Kidney (tissue), 14 donors: ENCODE measurements around the gene ARHGAP23. TPM values are rescaled to one million over a fixed set of nuclear protein-coding genes. Genes with fewer than 3 reads are reported as not detected.
A peak's percentile ranks its signal among the peaks of the same experiment; 100 is the strongest.

Experiments used
- DNase-seq, 5 donors: peaks; one replicate each; pipeline ENCODE4 v3.0.0-alpha.2; 2013 to 2020
- FAIRE-seq: peaks from 2 replicates; lab custom pipeline; 2012; peaks lifted over from hg19 to GRCh38; lab: Jason Lieb, UNC
- H3K27ac ChIP-seq, 2 donors: one replicate each; pipeline ENCODE4 v1.7.0; 2013; ENCODE audit warnings: low read depth in 2 of 2, low read length in 2 of 2, inconsistent platforms in 1 of 2
- H3K27me3 ChIP-seq: one replicate; pipeline ENCODE4 v1.7.1; 2013; ENCODE audit warnings: low read length, inconsistent platforms; ENCODE audit not compliant: control insufficient read depth, insufficient read depth
- H3K36me3 ChIP-seq, 3 donors: one replicate each; pipeline versions ENCODE4 v1.7.0 to v1.7.1; 2013; ENCODE audit warnings: low read length in 3 of 3, control low read depth in 1 of 3, inconsistent platforms in 1 of 3; ENCODE audit not compliant: insufficient read depth in 3 of 3, control insufficient read depth in 2 of 3
- H3K4me1 ChIP-seq, 3 donors: one replicate each; pipeline versions ENCODE4 v1.7.0 to v1.7.1; 2013; ENCODE audit warnings: low read length in 3 of 3, inconsistent platforms in 1 of 3, low read depth in 1 of 3; ENCODE audit not compliant: control insufficient read depth in 2 of 3, insufficient read depth in 2 of 3
- H3K4me3 ChIP-seq, 3 donors: one replicate each; pipeline versions ENCODE4 v1.7.0 to v1.8.1; 2013; ENCODE audit warnings: low read length in 3 of 3, control low read depth in 1 of 3, inconsistent platforms in 1 of 3
- H3K9ac ChIP-seq, 3 donors: one replicate each; pipeline versions ENCODE4 v1.7.0 to v1.7.1; 2013; ENCODE audit warnings: low read length in 3 of 3, control low read depth in 1 of 3, inconsistent platforms in 1 of 3
- H3K9me3 ChIP-seq, 3 donors: one replicate each; pipeline versions ENCODE4 v1.7.0 to v1.7.1; 2013; ENCODE audit warnings: low read length in 3 of 3, control low read depth in 1 of 3, inconsistent platforms in 1 of 3; ENCODE audit not compliant: control insufficient read depth in 2 of 3, insufficient read depth in 1 of 3
- intact Hi-C: fragments of 100-400 bp; cut with DNase I; formaldehyde crosslinking; loops from one replicate; pipeline ENCODE4 v1.11.1; 2022
- polyA plus RNA-seq: library from polyadenylated mRNA; stranded (reverse); fragments of 350-450 nt; fragmentation: Illumina TruSeq; extraction: RNeasy Lipid Tissue Mini Kit (QIAGEN cat#74804); gene quantifications from one replicate; pipeline ENCODE4 v1.2.3, GENCODE V29; 2014; ENCODE audit warnings: low read depth, low replicate concordance; ENCODE audit not compliant: insufficient read depth
- total RNA-seq: library from RNA; stranded (reverse); fragmentation: NEBNext Ultra II Directional; extraction: Animal tissue kit (Norgen Biotek cat#: 25700); gene quantifications from one replicate; pipeline ENCODE4 v1.2.1, GENCODE V29; 2021
- TF ChIP-seq, protein P1 (sequence below): IDR thresholded peaks from 3 replicates; pipeline ENCODE4 v1.5.1; 2012; ENCODE audit warnings: mild to moderate bottlenecking, moderate library complexity, borderline replicate concordance; ENCODE audit not compliant: insufficient read depth; ENCODE audit errors: extremely low read depth
- donor health status: control.
- donor health status: control.
- donor health status: control.
- donor health status: control.
- donor health status: control.
- donor health status: DM: yes; HTN: yes; CAD: no.
- donor health status: Normal renal cell carcinoma (clear cell type).

The ARHGAP23 gene
- total and polyA plus RNA-seq, 2 donors from 2014 or later: 7.6 to 53.8 TPM

DNA sequence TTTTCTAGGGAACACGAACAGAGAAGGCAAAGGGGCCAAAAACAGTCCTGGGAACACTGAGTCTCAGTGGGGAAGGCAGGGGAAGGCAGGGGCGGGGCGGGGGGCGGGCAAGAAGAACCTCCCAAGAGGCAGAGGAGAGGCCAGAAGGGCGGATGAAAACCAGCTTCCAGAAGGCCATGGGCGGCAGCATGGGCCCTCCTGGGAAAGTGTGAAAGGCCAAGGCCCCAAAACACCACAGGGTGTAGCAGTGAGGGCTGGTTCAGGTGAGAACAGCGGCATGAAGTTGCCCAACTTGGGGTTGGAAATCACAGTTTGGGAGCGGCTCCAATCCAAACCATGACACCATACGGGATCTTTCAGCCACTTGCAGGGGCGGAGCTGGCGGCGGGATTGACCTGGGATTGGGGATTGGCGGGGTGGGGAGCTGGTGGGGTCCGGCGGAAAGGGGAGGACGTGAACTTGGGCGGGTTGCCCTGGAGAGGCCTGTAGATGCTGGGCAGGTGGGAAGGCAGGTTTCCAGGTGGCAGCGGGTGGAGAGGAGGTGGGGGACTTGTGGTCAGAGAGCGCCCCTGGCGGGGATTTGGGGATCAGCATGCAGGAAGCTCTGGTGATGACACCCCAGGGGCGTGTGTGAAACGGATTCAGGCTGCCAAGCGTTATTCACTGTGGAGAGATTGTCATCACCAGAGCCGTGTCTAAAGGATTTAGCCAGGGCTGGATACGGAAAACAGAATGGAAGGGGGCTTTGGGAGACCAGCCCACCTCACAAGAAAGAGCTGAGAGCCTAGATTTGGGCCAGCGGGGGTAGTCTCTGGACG lies 80.9 kb downstream of the ARHGAP23 start:
- H3K4me3 ChIP-seq: peak overlapping the region in 1 of 3 donors; percentile 6
- no peaks in the 10 kb centered on the region for H3K9me3 ChIP-seq
- TF ChIP-seq, protein P1, sequence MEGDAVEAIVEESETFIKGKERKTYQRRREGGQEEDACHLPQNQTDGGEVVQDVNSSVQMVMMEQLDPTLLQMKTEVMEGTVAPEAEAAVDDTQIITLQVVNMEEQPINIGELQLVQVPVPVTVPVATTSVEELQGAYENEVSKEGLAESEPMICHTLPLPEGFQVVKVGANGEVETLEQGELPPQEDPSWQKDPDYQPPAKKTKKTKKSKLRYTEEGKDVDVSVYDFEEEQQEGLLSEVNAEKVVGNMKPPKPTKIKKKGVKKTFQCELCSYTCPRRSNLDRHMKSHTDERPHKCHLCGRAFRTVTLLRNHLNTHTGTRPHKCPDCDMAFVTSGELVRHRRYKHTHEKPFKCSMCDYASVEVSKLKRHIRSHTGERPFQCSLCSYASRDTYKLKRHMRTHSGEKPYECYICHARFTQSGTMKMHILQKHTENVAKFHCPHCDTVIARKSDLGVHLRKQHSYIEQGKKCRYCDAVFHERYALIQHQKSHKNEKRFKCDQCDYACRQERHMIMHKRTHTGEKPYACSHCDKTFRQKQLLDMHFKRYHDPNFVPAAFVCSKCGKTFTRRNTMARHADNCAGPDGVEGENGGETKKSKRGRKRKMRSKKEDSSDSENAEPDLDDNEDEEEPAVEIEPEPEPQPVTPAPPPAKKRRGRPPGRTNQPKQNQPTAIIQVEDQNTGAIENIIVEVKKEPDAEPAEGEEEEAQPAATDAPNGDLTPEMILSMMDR: peak; percentile 48
- no peak overlapping the region for H3K27ac ChIP-seq
- H3K27me3 ChIP-seq: no peaks in the 10 kb centered on the region
- H3K9ac ChIP-seq: no peak overlapping the region
- intact Hi-C loops: no loop called here
- FAIRE-seq (no peak), DNase-seq (peak; percentile 89 to 94 (median 93))
- no peaks in the 10 kb centered on the region for H3K4me1 ChIP-seq
- no peaks in the 10 kb centered on the region for H3K36me3 ChIP-seq

DNA sequence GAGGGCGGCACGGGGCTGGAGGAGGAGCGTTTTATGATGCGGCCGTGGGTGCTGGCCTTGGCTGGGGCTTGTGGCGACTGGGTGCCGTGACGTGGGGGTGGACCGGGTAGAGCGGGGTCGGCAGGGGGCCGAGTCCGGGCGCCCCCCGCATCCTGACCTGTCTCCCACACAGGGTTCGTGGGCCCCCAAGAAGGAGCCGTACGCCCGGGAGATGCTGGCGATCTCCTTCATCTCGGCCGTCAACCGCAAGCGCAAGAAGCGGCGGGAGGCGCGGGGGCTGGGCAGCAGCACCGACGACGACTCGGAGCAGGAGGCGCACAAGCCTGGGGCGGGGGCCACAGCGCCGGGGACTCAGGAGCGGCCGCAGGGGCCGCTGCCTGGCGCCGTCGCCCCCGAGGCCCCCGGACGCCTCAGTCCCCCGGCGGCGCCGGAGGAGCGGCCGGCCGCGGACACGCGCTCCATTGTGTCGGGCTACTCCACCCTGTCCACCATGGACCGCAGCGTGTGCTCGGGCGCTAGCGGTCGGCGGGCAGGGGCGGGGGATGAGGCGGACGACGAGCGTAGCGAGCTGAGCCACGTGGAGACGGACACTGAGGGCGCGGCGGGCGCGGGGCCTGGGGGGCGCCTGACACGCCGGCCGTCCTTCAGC lies 81.6 kb downstream of the ARHGAP23 start:
- intact Hi-C loops: no loop called here
- Histone ChIP-seq H3K4me3 (no peak overlapping the region), H3K36me3 (no peaks in the 10 kb centered on the region), H3K27me3 (no peaks in the 10 kb centered on the region), H3K4me1 (no peaks in the 10 kb centered on the region), H3K9me3 (no peaks in the 10 kb centered on the region), H3K9ac (no peak overlapping the region), H3K27ac (no peak overlapping the region)
- DNase-seq (peak in 4 of 5 donors; percentile 18 to 73 (median 66)), FAIRE-seq (no peak)
- TF ChIP-seq, protein P1: no peak

DNA sequence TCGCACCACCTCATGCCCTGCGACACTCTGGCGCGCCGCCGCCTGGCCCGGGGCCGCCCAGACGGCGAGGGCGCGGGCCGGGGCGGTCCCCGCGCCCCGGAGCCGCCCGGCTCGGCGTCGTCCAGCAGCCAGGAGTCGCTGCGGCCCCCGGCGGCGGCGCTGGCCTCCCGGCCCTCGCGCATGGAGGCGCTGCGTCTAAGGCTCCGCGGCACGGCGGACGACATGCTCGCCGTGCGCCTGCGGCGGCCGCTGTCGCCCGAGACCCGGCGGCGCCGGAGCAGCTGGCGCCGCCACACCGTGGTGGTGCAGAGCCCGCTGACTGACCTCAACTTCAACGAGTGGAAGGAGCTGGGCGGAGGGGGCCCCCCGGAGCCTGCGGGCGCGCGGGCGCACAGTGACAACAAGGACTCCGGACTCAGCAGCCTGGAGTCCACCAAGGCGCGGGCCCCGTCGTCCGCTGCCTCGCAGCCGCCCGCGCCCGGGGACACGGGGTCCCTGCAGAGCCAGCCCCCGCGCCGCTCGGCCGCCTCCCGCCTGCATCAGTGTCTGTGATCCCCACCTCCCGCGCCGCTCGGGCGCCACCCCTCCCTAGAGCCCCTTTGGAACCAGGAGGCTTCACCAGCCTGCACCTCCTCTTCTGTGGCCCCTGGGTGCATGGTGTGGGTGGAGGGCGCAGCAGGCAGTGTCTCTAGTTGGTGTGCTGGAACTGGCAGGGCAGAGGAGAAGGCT lies 82.3 kb downstream of the ARHGAP23 start:
- DNase-seq: peak; percentile 66 to 84 (median 79)

More for the DNA sequence above, 82.3 kb downstream of the ARHGAP23 start:
- Histone ChIP-seq H3K9ac (no peak overlapping the region), H3K27ac (no peak overlapping the region), H3K27me3 (no peaks in the 10 kb centered on the region), H3K4me3 (no peak overlapping the region), H3K36me3 (no peaks in the 10 kb centered on the region), H3K9me3 (no peaks in the 10 kb centered on the region), H3K4me1 (no peaks in the 10 kb centered on the region)
- FAIRE-seq: no peak
- TF ChIP-seq, protein P1: no peak
- intact Hi-C loops: no loop called here
